ENCODE data around the gene DAZL.
A peak's percentile ranks its signal among the peaks of the same experiment; 100 is the strongest.

Gene DAZL

DNA sequence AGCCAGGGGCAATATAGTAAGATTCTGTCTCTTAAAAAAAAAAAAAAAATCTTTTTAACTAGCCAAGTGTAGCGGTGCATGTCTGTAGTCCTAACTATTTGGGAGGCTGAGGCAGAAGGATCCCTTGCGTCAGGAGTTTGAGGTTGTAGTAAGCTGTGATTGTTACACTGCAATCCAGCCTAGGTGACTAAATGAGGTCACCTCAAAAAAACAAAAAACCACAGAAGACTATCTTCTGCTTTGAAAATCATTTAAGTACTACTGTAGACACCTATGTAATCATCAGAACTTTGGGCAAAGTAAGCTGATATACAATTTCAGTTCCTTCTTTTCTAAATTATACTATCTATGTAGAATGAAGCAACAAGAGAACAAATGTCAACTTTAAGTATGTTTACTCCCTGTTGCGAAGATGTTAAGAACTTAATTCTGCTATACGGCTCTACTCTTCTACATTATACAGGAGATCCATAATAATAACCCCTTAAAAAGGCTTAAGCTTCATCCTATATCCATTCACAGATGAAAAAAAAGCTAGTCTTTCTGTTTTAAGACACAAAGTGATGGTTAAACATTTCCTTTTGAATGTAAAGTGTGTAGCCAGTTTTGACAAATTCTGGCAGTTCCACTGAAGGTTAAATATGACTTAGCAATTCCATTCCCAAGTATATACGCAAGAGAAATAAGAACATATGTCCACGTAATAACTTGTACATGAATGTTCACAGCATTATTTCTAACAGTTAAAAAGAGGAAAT lies 15.2 kb downstream of the DAZL start:
- no peak for DNase-seq

DNA sequence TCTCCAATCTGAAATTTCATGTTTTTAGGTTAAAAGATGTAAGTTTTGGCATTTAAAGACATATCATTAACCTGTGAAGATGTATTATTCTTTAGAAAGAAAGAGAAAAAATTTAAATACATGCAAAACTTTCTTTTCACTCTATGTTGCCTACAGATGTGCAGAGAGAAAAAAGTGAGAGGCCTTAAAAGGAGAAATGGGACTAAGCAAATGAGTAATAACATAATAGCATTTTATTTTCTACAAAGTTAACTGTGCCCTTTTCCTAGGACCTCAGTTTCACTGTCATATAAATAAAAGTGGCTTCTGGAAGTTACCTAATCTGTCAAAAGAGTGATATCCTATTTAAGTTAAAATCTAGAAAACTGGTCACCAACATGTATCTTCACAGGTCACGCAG lies 16.1 kb downstream of the DAZL start:
- DNase-seq = no peak

DNA sequence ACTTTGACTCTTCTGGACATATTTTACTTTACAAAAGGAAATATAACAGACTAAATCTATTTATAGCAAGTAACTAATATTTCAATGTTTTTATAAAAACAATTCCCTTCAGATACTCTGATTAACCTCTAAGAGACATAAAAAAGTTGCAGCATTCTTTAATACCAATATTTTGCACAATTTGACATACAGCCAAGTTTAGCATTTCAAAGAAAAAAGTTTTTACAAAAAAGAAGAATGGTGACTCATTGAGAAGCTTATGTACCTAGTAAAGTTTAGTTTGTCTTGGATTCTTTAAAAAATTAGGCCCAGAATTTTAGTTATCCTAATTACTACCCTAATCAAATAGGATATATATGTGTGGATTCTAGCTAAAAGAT lies 17.6 kb downstream of the DAZL start:
- no peak for DNase-seq

DNA sequence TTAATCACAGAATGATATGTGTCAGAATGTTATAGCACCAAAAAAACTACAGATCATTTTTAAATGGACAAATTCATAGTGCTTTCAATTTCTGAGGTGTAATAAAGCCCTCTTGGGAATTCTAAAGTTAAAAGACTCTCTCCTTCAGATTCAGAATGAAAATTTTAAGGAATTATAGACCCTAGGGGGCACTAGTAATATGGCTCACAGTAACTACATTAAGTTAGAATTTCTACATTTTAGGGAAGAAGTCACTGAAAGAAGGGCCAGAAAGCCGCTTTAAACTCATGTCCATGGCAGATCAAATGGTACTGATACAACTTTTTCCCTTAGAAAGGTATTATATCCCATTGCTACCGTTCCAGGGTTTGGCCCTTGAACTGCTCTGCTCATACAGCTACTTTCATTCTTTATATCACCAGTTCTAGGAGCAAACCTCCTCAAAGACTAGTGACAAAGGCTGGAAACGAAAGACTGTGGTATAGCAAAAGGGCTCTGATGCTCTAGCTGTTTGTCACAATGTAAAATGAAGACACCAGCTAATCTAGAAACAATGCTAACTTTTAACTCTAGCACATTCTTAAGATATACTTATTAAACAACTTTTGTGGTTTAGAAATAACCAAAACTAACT lies 18.1 kb downstream of the DAZL start:
- DNase-seq = no peak

DNA sequence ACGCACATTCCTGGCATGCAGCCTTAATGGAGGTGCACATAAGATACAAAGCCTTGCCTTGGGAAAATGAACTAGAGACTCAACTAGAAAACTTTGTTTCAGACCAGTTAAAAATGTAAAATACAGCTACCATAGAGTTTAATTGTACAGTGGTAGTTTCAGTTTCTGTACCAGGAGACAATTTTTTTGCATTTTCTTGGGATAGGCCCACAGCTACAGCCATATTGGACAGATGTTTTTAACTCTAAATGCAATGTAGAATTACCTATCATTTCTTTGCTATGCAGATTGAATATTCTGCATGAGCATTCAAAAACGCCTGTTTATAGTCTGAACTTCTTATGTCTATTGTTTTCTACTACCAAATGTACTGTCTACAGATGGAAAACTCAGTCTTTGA lies 20.3 kb downstream of the DAZL start:
- no peak for DNase-seq

DNA sequence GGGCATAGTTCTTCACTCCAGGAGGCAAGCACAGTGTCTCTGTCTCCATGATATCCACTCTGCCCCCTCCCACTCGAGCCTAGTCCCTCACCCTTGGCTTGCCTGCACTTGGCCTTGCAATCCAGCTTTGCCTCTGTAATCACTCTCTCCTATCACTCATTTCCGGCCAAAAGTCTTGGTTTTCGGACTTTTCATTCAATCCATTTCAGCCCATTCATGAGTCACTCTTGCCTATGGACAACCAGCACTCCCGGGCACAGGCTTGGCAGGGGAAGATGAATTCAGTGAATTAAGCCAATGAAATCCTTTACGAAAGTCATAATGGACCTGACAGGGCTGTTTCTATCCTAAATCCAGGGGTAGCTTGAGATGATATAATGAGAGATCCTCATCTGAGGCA lies 21.7 kb downstream of the DAZL start:
- DNase-seq = no peak

DNA sequence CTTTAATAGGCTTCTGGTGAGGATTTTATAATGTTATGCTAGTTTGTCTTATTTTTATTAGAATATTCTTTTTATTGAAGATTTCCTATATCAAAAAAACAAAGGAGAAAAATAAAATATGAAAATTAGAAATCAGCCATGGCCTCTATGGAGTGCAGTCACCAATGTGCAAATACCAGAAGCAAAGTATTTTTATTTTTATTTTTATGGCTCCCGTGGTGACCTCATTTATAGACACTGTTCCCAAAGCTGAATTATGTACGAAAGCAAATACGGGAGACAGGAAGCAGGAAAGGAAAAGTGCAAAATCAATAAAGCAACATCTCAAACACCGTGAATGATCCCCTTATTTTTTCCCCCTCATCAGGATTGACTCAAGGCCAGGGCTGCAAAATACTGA lies 35.1 kb downstream of the DAZL start:
- DNase-seq = no peak

DNA sequence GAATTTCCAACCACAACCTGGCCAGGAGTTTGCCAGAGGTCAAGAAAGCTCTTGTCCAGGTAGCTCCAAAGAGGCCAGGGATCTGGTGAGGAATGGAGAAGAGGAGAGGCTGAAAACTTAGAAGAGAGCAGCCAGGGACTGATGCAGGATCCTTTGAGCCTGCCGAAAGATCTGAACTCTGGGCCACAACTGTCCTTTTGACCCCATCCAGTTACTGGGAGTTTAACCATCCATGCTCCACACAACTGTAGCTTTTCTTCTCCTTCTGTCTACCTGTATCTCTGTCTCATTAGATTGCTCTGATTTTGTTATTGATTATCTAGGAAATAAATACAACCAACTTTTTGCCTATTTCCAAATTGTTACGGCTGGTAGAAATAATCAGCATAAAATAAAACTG lies 36.7 kb downstream of the DAZL start:
- DNase-seq = no peak

DNA sequence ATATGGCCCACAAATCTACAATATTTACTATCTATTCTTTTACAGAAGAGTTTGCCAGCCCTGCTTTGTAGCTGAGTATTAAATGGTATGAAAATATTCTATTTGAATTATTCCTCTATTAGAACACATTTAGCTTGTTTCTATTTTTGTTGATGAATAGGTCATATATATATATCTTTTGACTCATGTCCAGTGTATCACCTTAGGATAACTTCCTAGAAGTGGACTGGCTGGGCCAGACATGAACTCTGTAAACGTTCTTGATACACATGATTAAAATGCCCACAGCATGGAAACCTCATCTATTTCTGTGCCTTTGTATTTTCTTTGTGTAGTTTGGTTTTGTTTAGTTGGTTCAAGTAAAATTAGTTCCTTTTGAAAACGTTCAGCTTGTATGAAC lies 37.1 kb downstream of the DAZL start:
- no peak for DNase-seq

DNA sequence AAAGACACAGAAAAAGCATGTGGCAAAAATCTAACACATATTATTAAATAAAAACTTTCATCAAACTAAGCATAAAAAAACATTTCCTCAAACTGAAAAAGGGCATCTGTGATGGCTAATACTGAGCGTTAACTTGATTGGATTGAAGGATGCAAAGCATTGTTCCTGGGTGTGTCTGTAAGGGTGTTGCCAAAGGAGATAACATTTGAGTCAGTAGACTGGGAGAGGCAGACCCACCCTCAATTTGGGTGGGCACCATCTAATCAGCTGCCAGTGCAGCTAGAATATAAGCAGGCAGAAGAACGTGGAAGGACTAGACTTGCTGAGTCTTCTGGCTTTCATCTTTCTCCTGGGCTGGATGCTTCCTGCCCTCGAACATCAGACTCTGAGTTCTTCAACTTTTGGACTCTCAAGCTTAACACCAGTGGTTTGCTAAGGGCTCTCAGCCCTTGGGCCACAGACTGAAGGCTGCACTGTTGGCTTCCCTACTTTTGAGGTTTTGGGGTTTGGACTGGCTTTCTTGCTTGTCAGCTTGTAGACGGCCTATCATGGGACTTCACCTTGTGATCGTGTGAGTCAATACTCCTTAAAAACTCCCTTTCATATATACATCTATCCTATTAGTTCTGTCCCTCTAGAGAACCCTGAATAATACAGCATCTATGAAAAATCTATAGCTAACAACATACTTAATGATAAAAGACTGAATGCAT lies 45.4 kb downstream of the DAZL start:
- DNase-seq = no peak

DNA sequence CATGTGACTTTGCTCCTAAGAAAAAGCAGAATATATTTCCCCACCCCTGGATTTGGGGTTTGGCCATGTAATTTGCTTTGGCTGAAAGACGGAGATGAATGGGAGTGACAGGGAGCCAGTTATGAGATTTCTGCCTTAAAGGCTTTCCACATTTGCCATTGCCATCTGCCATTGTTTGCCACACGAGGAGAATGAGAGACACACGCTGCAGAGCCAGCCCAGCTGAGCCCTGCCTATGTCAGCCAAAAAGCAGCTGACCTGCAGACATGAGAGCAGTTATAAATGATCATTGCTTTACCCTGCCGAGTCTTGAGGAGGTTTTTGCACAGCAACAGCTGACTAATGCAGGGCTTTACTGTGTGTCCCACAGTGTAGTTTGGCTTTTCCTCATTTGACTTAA lies 51.1 kb downstream of the DAZL start:
- no peak for DNase-seq

DNA sequence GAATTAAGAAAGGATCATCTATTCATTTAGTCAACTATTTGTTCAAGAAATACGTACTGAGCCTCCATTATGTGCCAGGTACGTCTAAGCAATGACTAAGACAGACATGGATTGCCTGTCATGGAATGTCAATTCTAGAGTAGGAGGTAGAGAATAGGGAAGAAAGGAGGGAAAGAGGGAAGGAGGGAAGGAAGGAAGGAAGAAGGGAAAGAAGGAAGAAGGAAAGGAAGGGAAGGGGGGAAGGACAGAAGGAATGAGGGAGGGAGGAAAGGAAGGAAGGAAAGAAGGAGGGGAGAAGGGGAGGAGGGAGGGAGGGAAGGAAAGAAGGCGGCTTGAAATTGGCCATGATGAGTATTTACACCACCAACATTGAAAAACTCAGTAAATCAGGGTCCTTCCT lies 52.5 kb downstream of the DAZL start:
- DNase-seq = no peak

DNA sequence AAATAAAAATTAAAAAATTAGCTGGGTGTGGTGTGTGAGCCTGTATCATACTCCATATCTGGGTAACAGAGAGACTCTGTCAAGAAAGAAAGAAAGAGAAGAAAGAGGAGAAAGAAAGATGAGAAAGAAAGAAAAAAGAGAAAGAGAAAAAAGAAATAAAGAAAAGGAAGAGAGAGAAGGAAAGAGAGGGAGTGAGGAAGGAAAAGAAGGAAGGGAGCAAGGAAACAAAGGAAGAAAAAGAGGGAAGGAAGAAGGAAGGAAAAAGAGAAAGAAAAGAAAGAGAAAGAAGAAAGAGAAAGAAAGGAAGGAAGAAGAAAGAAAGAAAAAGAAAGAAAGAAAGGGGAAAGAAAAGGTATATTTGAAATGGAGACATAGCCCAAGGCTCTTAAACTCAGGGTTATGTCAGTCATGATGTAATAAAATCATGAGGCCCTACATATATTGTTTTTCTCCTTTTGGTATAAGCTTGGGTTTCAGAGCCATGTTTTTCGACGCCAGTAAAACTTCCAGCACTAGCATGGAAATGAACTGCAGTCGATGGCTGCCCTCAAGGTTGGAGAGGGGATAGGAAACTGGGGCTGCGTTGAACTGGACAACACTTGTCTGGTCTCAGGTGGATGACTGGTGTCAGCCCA lies 53.8 kb downstream of the DAZL start:
- no peak for DNase-seq

DNA sequence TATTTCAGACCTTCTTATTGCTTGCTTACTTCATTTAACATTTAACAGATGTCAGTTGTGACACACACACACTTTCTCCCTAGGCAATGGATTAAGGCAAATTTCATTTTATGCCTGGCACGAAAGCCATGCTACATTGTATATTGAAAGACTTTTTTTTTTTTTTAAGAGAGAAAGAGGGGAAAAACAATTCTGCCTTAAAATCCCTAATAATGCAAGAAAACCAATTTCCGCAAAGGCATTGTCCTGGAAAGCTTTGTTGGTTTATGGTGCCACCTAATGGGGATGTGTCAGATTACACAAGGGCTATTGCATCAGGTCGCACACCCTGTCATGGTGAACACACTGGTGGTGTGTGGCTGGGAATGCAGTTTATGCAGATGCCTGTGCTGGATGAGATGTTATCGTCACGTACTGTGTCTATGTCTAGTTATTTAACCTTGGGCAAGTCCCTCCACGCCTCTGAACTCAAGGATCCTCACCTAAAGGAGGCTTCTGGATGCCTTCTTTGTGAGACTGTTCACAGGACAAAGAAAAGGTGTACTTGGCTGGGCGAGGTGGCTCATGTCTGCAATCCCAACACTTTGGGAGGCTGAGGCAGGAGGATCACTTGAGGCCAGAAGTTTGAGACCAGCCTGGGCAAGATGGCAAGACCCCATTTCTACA lies 54.4 kb downstream of the DAZL start:
- peak; percentile 58 for DNase-seq

DNA sequence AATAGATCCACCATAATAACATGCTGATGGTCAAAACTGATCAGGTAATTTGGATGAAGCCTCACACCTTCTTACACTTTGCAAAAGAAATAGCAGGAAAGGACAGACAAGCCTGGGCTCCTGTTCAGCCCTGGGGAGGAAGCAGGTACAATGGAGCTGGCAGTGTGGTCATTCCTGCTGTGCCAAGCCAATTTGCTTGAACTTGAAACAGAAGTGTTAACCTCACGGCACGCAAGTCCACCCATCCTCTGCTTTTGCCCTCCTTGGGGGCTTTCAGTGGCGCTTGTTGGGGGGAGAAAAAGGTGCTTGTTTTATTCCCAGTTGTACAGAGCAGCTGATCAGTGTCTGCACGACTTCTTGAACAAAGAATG lies 54.9 kb downstream of the DAZL start:
- no peak for DNase-seq

DNA sequence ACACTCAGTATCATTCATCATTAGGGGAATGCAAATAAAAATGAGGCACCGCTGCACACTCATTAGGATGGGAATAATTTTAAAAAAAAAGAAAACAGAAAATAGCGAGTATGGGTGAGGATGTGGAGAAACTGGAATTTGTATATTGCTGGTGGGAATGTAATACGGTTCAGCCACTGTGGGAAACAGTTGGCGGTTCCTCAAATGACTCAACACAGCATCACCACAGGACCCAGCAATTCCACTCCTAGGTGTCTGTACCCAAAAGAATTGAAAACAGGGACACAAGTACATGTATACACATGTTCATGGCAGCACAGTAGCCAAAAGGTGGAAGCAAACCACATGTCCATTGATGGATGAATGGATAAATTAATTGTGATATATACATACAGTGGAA lies 56.5 kb downstream of the DAZL start:
- no peak for DNase-seq

DNA sequence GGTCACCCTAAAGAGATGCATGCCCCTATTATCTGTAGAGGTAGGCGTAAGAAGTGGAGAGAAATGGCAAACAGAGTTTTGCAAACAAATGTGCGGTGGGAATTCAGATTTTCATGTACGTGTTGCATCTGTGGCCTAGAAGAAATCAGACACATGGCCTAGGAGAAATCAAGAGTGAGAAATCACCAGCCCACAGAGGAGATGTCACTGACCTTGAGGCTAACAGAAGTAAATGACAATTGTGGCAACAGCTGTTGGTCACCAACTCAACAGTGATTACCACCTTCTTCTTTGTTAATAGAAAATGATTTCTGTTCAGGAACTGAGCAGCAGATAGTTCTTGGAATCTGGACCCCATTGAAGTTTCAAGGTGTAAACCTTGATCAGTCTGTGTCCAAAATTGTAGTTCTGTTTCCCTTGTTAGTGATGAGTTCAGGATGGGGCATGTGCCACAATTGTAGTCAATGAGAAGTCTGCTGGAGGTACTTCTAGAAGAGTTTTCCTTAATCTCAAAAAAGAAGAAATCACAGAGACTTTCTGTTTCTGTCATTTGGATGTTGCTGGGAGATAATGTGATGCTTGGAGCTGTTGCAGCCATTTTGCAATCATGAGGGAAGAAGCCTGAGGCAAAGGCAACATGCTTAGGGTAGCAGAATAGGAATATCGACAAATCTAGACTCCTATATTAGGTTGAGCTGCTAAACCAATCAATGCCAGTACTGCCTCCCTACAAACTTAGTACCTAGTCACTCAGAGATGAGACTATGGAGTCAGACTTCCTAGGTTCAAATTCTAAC lies 57.5 kb downstream of the DAZL start:
- DNase-seq = no peak

DNA sequence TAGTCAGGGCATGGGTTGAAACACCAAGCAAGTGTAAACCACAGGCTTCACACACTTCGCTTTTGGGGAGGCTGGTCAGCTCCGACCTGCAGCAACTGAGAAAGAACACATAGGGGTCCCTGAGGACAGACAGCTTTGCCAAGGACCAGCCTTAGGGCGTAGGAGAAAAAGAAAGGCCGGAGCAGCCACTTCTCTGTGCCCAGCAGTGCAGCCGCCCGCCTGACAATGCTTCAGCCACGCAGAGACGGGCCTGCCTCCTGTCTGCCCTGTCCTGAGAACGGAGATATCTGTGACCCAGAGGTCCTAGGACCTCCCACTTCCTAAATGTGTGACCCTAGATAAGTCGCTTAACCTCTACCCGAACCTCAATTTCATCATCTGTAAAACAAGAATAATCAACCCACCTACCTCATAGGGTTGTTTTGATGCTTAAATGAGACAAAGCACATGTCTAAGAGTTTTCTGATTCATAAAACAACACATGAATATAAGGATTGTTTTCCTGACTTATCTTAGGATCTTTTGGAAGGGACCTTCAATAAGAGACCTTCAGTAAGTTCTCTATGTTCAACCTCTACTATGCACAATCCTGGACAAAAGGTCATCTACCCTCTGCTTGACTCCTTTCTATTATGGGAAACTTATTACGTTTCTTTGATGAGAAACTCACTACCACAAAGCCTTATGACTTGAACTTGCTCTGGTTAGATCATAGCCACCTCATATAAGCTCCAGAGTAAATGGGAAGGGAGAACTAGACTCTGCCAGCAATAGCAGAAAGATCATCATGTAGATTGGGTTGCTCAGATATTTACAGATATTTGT lies 58.8 kb downstream of the DAZL start:
- DNase-seq = no peak

DNA sequence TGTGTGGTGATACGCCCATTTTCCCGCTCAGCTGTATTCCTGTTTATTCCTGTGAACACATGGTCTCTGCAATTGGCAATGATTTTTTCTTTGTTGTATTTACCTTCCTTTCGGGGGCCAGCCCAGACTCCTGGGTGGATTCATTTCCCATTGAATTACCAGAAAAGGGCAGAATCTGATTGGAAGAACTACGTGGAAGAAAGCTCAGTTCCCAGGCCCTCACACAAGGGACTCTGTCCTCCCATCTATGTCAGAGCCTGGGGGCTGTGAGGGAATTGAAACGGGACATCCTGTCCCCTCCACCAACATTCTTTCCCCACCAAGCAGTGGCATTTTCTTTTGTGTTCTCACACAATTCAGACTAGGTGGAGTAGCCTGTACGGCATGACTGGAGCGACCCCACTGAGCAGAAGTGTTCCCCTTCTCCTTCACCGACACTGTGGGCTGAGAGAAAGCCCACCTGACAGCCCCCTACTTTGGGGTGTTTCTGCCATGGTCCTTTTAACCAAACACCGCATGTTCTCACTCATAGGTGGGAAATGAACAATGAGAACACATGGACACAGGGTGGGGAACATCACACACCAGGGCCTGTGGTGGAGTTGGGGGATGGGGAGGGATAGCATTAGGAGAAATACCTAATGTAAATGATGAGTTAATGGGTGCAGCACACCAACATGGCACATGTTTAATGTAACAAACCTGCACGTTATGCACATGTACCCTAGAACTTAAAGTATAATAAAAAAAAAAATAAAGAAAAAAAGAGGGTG lies 59.6 kb downstream of the DAZL start:
- DNase-seq = no peak

DNA sequence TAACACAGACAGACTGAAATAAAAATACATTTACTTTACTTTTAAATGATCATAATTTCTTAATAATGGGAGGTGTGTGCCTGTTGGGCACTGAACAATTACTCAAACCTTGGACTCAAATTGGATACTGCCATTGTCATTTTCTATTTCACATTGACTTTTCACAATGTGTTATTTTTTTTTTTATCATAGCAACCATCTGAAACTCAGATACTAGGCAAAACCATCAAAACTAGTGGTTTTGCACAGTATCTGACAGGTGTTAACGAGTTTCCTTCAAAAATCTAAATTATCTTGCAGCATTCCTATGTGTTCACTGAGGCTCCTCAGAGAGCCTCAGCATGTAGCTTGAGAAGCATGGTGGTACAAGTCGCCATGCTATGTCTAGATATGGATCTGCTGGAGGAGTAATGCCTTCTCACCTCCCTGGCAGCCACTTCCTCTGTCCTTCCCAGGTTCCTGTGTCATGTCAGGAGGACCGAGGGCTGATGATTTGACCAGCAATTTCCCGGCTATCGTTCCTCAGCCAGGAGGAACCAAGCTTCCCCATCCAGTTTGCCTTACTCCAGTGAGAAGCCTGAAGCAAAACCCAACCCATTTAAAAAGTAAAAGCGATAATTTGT lies 61.9 kb downstream of the DAZL start:
- no peak for DNase-seq

Data from NCI-H2171 (cell line).